HG03571 (cell line): ENCODE data around the gene RTKN.
A peak's percentile ranks its signal among the peaks of the same experiment; 100 is the strongest.
"Not testable (repeated sequence)": the region's sequence is repeated elsewhere in the genome, so short reads cannot be mapped to it uniquely, and the experiment has no call there.

Source experiments
- ATAC-seq: cut with Tn5 transposase; IDR thresholded peaks from one replicate; pipeline ENCODE4 v1.9.1; 2021; ENCODE audit not compliant: unreplicated experiment

RTKN gene

DNA sequence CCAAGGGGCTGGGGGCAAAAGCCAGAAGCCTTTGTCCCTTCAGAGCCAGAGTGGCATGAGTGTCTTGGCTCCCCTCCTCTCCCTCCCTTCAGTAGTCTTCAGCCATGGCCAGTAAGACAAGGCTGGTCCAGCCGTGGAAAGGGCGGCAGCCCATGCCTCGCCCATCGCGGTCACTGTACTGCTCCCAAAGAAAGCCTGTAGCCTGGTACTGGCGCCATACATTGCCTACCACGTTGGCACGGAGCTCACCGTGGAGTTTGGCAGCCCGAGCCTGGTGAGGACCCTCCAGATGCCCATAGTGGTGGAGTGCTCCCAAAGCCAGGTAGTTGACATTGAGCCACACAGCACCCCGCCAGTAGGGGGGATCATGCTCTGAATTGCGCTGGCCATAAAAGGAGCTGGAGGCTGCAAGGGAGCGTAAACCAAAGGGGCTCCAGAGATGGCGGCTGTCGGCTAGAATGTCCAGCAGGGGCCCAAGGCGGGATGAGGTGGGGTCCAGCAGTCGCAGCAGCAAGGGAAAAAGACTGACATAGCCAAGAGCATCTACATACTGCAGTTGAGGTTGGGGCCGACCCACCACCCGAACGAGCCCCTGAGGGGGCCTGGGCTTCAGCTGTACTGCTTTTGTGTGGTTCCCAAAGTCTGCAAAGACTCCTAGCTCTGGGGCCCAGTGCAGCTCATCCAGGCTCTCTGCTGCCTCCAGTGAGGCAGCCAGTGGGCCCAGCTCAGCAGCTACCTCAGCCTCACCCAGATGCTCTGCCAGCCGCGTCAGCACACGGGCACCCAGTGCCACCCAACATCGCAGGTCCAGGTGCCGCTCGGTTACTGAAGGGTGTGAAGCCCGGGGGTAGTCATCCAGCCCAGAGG, 19.7 kb upstream of the RTKN start:
- no peak for ATAC-seq

- ATAC-seq, result not testable (repeated sequence)
Observed at GRCh38 chr2:74460187-74460586, 18.4 kb upstream of the RTKN start.

- ATAC-seq, result not testable (repeated sequence)
Observed at GRCh38 chr2:74459503-74460118, 17.9 kb upstream of the RTKN start.

GRCh38 chr2:74458938-74459363, 17.2 kb upstream of the RTKN start:
- ATAC-seq, result no peak

DNA sequence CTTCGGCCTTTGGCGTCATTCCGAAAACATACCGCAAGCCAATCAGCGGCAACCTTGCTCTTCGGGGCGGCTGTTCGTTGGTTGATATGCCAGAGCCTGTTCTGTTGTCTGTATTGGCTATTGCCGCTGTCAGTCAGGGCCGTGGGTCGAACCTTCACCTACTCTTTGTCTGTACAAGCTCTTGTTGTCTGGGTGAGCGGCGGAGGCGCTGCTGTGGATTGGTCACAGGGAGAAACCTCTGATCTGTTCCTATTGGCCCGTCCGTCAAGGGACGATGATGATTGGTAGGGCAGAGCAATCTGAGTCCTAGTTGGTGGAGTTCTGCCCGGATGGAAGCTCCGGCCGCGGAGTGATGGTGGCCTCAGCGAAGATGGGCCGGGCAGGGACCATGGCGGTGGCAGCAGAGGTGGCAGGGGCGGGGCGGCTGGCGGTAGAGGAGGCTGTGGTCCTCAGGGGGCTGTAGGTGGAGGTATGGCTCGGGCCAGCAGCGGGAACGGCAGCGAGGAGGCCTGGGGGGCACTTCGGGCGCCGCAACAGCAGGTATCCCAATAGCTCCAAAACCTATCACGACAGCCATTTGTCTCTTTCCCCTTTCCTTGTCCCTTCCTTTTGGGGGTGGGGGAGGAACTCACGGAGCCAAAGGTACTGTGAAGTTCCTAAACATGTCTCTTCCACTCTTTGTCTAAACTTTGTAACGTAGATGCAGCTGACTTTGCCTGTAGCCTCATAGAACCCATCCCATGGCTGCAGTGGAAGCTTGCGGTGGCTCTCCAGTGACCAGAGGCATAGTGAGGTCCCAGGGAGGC, 16.6 kb upstream of the RTKN start, which contains the start of gene WBP1:
Gene WBP1 (plus strand): TSS at position 307 of the 806 bp plus-strand sequence. CDS start 165 bp downstream, at position 472.
- ATAC-seq, result peak; percentile 77

DNA sequence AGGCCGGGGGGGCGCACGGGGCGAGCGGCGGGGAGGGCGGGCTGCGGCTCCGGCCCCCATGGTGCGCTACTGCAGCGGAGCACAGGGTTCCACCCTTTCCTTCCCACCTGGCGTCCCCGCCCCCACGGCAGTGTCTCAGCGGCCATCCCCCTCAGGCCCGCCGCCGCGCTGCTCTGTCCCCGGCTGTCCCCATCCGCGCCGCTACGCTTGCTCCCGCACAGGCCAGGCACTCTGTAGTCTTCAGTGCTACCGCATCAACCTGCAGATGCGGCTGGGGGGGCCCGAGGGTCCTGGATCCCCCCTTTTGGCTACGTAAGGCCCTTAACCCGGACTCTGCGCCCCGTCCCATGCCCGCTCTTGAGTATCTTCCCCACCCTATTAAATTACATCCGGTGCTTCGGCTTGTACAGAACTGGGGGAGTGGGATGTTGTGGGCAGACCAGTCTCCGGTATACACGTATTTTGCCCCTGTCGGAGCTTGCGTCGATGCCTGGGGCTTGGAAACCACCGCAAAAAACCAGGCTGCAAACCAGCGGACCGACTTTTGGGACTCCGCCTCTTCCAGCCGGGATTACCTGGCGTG, 15.9 kb upstream of the RTKN start:
- peak; percentile 25 for ATAC-seq

DNA sequence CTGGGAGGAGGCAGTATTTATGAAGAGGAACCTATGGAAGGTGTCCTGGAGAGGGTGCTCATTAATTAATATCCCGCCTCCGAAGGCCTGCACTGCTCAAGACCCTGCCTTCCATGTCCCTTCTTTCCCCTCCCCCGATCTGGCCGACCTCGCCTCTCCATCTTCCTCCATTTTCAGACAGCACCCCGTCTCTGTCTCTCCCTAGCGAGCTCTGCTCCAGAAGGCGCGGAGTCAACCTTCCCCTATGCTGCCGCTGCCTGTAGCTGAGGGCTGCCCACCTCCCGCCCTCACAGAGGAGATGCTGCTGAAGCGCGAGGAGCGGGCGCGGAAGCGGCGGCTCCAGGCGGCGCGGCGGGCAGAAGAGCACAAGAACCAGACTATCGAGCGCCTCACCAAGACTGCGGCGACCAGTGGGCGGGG, 15.4 kb upstream of the RTKN start:
- no peak for ATAC-seq

- peak; percentile 42 for ATAC-seq
Observed at GRCh38 chr2:74454654-74455511, 13.1 kb upstream of the RTKN start, which contains the start of gene INO80B. Gene INO80B (plus strand): TSS chr2:74455087. CDS start chr2:74455117, 30 bp downstream.

GRCh38 chr2:74450570-74451190, 8.9 kb upstream of the RTKN start:
- no peak for ATAC-seq

GRCh38 chr2:74448771-74449170, 7.0 kb upstream of the RTKN start:
- ATAC-seq, result no peak

GRCh38 chr2:74447230-74447999, 5.7 kb upstream of the RTKN start:
- ATAC-seq, result no peak

GRCh38 chr2:74444498-74445318, 3.0 kb upstream of the RTKN start:
- no peak for ATAC-seq

- not testable (repeated sequence) for ATAC-seq
Observed at GRCh38 chr2:74442483-74443297, 953 bp upstream of the RTKN start.

DNA sequence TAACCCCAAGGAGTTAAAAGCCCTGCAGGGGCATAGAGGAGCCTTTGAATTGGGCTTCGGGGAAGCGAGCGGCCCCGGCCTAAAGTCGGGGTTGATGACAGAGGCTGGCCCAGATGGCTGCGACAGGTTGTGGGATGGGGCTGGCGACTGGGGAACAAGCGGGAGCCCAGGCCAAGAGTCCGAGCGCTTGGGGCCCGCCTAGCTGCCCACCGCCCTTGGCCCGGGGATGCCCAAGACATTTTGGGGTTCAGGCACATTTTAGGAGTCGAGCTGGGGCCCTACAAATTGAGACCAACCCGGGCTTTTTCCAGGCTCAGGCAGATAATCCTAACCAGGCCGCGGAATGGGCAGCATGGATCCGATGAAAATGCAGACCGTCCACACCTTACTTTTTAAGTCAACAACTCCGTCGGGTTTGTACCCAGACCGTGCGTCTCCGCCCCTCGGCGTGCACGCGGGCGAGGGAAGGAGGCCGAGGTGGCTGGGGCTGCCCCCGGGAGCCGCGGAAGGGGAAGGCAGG, 507 bp downstream of the RTKN start:
- ATAC-seq, result no peak

- ATAC-seq, result peak; percentile 76
Observed at GRCh38 chr2:74440378-74441169, 1.2 kb downstream of the RTKN start.

- ATAC-seq, result no peak
Observed at GRCh38 chr2:74439803-74440377, 1.8 kb downstream of the RTKN start.
